ENCODE results near the gene AZGP1.
"Not testable (repeated sequence)": the region's sequence is repeated elsewhere in the genome, so short reads cannot be mapped to it uniquely, and the experiment has no call there.

The AZGP1 gene

GRCh38 chr7:99992330-99993038 is 16.7 kb upstream of the AZGP1 start:
- TF ChIP-seq, protein P1, sequence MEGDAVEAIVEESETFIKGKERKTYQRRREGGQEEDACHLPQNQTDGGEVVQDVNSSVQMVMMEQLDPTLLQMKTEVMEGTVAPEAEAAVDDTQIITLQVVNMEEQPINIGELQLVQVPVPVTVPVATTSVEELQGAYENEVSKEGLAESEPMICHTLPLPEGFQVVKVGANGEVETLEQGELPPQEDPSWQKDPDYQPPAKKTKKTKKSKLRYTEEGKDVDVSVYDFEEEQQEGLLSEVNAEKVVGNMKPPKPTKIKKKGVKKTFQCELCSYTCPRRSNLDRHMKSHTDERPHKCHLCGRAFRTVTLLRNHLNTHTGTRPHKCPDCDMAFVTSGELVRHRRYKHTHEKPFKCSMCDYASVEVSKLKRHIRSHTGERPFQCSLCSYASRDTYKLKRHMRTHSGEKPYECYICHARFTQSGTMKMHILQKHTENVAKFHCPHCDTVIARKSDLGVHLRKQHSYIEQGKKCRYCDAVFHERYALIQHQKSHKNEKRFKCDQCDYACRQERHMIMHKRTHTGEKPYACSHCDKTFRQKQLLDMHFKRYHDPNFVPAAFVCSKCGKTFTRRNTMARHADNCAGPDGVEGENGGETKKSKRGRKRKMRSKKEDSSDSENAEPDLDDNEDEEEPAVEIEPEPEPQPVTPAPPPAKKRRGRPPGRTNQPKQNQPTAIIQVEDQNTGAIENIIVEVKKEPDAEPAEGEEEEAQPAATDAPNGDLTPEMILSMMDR (IDR thresholded peaks at IDR 0.05; ENCODE audit: low read depth, low read length), result no peak
- Histone ChIP-seq H3K9me3 (ENCODE audit: severe bottlenecking) (no peaks in the 10 kb centered on the region), H3K4me3 (ENCODE audit: low read depth, low read length) (no peak overlapping the region)

GRCh38 chr7:99991543-99991942 is 15.7 kb upstream of the AZGP1 start:
- not testable (repeated sequence) for DNase-seq; H3K27ac ChIP-seq; H3K27me3 ChIP-seq (ENCODE audit: insufficient read depth, low read depth, severe bottlenecking); H3K9me3 ChIP-seq (ENCODE audit: severe bottlenecking); H3K4me3 ChIP-seq (ENCODE audit: low read depth, low read length); H3K36me3 ChIP-seq

More at GRCh38 chr7:99992330-99993038, 16.7 kb upstream of the AZGP1 start:
- Histone ChIP-seq H3K36me3 (no peaks in the 10 kb centered on the region), H3K27me3 (ENCODE audit: insufficient read depth, low read depth, severe bottlenecking) (no peaks in the 10 kb centered on the region), H3K27ac (no peak overlapping the region)
- DNase-seq, result no peak

GRCh38 chr7:99990460-99990852 is 14.6 kb upstream of the AZGP1 start:
- TF ChIP-seq, protein P1 (IDR thresholded peaks at IDR 0.05; ENCODE audit: low read depth, low read length), result no peak
- DNase-seq, result peak; percentile 38
- Histone ChIP-seq H3K27me3 (ENCODE audit: insufficient read depth, low read depth, severe bottlenecking) (no peaks in the 10 kb centered on the region), H3K27ac (no peak overlapping the region), H3K4me3 (ENCODE audit: low read depth, low read length) (peak overlapping the region; percentile 48), H3K36me3 (no peaks in the 10 kb centered on the region), H3K9me3 (ENCODE audit: severe bottlenecking) (no peaks in the 10 kb centered on the region)

DNA sequence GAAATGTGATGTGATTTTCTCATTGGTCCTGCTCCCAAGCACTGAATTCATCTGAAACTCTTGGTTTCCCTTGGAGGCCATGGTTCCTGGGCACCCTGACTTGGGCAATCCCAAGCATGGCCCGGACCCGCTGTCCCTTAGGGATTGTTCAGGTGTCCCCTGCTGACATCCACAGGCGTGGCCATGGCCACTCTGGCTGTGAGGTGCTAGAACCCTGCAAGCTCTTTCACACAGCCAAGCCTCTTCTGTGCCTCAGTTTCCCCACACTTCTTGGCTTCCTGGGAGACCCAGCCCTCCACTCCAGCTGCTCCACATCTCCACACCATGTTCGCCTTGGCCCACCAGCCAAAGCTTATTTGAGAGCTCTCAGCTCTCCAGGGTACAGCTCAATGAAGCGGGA is 12.0 kb upstream of the AZGP1 start:
- no peaks in the 10 kb centered on the region for H3K27me3 ChIP-seq (ENCODE audit: insufficient read depth, low read depth, severe bottlenecking)
- TF ChIP-seq, protein P1 (IDR thresholded peaks at IDR 0.05; ENCODE audit: low read depth, low read length), result no peak

GRCh38 chr7:99987306-99987705 is 11.5 kb upstream of the AZGP1 start:
- H3K27ac ChIP-seq; H3K4me3 ChIP-seq (ENCODE audit: low read depth, low read length); H3K9me3 ChIP-seq (ENCODE audit: severe bottlenecking); H3K27me3 ChIP-seq (ENCODE audit: insufficient read depth, low read depth, severe bottlenecking); DNase-seq; H3K36me3 ChIP-seq: not testable (repeated sequence)

More for the DNA sequence above, 12.0 kb upstream of the AZGP1 start:
- DNase-seq, result no peak
- Histone ChIP-seq H3K9me3 (ENCODE audit: severe bottlenecking) (no peaks in the 10 kb centered on the region), H3K36me3 (no peaks in the 10 kb centered on the region), H3K4me3 (ENCODE audit: low read depth, low read length) (no peak overlapping the region), H3K27ac (no peak overlapping the region)

GRCh38 chr7:99984593-99984992 is 8.8 kb upstream of the AZGP1 start:
- Histone ChIP-seq H3K27me3 (ENCODE audit: insufficient read depth, low read depth, severe bottlenecking) (no peaks in the 10 kb centered on the region), H3K36me3 (no peaks in the 10 kb centered on the region), H3K4me3 (ENCODE audit: low read depth, low read length) (no peak overlapping the region), H3K27ac (no peak overlapping the region), H3K9me3 (ENCODE audit: severe bottlenecking) (no peaks in the 10 kb centered on the region)
- DNase-seq, result no peak
- TF ChIP-seq, protein P1 (IDR thresholded peaks at IDR 0.05; ENCODE audit: low read depth, low read length), result no peak

- DNase-seq; H3K36me3 ChIP-seq; H3K27ac ChIP-seq; H3K9me3 ChIP-seq (ENCODE audit: severe bottlenecking); H3K4me3 ChIP-seq (ENCODE audit: low read depth, low read length); H3K27me3 ChIP-seq (ENCODE audit: insufficient read depth, low read depth, severe bottlenecking): not testable (repeated sequence)
Measured at GRCh38 chr7:99981066-99981465, 5.2 kb upstream of the AZGP1 start.

DNA sequence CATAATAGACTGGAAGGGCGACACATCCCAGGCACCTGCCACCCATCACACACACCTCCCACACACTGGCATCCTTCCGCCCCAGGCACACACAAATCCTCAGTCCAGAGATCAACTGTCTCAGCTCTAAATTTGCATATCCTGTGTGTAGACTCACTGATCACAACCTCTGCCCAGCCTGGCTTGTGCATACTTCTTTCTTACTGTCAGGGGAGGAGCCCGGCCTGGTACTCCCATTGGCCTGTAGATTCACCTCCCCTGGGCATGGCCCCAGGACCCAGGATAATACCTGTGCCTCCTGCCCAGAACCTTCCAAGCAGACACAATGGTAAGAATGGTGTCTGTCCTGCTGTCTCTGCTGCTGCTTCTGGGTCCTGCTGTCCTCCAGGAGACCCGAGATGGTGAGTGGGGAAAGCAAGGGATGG is 4.6 kb upstream of the AZGP1 start:
- H3K27ac ChIP-seq; DNase-seq; H3K36me3 ChIP-seq; H3K4me3 ChIP-seq (ENCODE audit: low read depth, low read length); H3K9me3 ChIP-seq (ENCODE audit: severe bottlenecking); H3K27me3 ChIP-seq (ENCODE audit: insufficient read depth, low read depth, severe bottlenecking): not testable (repeated sequence)

Measured in WERI-Rb-1 (cell line).